Measurements from ENCODE around the gene KIAA1671. TPM values are rescaled to one million over a fixed set of nuclear protein-coding genes. Genes with fewer than 3 reads are reported as not detected.

KIAA1671 gene
- total and polyA plus RNA-seq, 2 of the 13 experiments (the other 11 are each of a cell fraction or from before 2014, with no cell fraction given), result 13.5 to 13.6 TPM

- TF ChIP-seq, protein P1, sequence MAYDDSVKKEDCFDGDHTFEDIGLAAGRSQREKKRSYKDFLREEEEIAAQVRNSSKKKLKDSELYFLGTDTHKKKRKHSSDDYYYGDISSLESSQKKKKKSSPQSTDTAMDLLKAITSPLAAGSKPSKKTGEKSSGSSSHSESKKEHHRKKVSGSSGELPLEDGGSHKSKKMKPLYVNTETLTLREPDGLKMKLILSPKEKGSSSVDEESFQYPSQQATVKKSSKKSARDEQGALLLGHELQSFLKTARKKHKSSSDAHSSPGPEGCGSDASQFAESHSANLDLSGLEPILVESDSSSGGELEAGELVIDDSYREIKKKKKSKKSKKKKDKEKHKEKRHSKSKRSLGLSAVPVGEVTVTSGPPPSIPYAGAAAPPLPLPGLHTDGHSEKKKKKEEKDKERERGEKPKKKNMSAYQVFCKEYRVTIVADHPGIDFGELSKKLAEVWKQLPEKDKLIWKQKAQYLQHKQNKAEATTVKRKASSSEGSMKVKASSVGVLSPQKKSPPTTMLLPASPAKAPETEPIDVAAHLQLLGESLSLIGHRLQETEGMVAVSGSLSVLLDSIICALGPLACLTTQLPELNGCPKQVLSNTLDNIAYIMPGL (CRISPR knock-in tag; IDR thresholded peaks at IDR 0.05; ENCODE audit: borderline replicate concordance in 1 of 2, low read depth in 1 of 2), result peak in 1 of 2 experiments; percentile 25; a peak in 1 of 4 replicates
- TF ChIP-seq RFX3 (CRISPR knock-in tag; IDR thresholded peaks at IDR 0.05) (no peak), ZFP62 (CRISPR knock-in tag; IDR thresholded peaks at IDR 0.05) (no peak), TAF1 (CRISPR knock-in tag; IDR thresholded peaks at IDR 0.05) (no peak), RCOR2 (CRISPR knock-in tag; IDR thresholded peaks at IDR 0.05) (peak; percentile 98), HHEX (CRISPR knock-in tag; IDR thresholded peaks at IDR 0.05) (no peak), ZC3H13 (CRISPR knock-in tag; IDR thresholded peaks at IDR 0.05) (no peak), ZNF260 (CRISPR knock-in tag; IDR thresholded peaks at IDR 0.05; ENCODE audit: borderline replicate concordance, low read depth) (no peak), KDM3A (CRISPR knock-in tag; IDR thresholded peaks at IDR 0.05; ENCODE audit: low read depth) (no peak), ATF7 (IDR thresholded peaks at IDR 0.05) (no peak), ATF7 (CRISPR knock-in tag; IDR thresholded peaks at IDR 0.05) (peak; percentile 24; the same call in 1 of the 2 replicates), RXRB (CRISPR knock-in tag; IDR thresholded peaks at IDR 0.05; ENCODE audit: borderline replicate concordance) (0 out of 2 replicates have a peak, but pooled peaks have one; percentile 5), PAXIP1 (CRISPR knock-in tag; conservative IDR thresholded peaks at IDR 0.05) (peak; percentile 76), PHF21A (CRISPR knock-in tag; IDR thresholded peaks at IDR 0.05) (peak; percentile 80), ZNF746 (CRISPR knock-in tag; IDR thresholded peaks at IDR 0.05) (no peak), IRX3 (CRISPR knock-in tag; IDR thresholded peaks at IDR 0.05; ENCODE audit: borderline replicate concordance, low read depth) (no peak)
- TF ChIP-seq, protein P2, sequence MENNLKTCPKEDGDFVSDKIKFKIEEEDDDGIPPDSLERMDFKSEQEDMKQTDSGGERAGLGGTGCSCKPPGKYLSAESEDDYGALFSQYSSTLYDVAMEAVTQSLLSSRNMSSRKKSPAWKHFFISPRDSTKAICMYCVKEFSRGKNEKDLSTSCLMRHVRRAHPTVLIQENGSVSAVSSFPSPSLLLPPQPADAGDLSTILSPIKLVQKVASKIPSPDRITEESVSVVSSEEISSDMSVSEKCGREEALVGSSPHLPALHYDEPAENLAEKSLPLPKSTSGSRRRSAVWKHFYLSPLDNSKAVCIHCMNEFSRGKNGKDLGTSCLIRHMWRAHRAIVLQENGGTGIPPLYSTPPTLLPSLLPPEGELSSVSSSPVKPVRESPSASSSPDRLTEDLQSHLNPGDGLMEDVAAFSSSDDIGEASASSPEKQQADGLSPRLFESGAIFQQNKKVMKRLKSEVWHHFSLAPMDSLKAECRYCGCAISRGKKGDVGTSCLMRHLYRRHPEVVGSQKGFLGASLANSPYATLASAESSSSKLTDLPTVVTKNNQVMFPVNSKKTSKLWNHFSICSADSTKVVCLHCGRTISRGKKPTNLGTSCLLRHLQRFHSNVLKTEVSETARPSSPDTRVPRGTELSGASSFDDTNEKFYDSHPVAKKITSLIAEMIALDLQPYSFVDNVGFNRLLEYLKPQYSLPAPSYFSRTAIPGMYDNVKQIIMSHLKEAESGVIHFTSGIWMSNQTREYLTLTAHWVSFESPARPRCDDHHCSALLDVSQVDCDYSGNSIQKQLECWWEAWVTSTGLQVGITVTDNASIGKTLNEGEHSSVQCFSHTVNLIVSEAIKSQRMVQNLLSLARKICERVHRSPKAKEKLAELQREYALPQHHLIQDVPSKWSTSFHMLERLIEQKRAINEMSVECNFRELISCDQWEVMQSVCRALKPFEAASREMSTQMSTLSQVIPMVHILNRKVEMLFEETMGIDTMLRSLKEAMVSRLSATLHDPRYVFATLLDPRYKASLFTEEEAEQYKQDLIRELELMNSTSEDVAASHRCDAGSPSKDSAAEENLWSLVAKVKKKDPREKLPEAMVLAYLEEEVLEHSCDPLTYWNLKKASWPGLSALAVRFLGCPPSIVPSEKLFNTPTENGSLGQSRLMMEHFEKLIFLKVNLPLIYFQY (CRISPR knock-in tag; IDR thresholded peaks at IDR 0.05; ENCODE audit: borderline replicate concordance), result no peak; the same call in 1 of the 2 replicates
- TF ChIP-seq, protein P3, sequence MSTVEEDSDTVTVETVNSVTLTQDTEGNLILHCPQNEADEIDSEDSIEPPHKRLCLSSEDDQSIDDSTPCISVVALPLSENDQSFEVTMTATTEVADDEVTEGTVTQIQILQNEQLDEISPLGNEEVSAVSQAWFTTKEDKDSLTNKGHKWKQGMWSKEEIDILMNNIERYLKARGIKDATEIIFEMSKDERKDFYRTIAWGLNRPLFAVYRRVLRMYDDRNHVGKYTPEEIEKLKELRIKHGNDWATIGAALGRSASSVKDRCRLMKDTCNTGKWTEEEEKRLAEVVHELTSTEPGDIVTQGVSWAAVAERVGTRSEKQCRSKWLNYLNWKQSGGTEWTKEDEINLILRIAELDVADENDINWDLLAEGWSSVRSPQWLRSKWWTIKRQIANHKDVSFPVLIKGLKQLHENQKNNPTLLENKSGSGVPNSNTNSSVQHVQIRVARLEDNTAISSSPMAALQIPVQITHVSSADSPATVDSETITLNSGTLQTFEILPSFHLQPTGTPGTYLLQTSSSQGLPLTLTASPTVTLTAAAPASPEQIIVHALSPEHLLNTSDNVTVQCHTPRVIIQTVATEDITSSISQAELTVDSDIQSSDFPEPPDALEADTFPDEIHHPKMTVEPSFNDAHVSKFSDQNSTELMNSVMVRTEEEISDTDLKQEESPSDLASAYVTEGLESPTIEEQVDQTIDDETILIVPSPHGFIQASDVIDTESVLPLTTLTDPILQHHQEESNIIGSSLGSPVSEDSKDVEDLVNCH (CRISPR knock-in tag; IDR thresholded peaks at IDR 0.05), result no peak
These were observed 216.9 kb downstream of the KIAA1671 start (continued) for GRCh38 chr22:25169278-25170031.
